Mesendoderm (in vitro differentiated cells): ENCODE results near the gene SELENOI.

ENCODE experiments used
- DNase-seq: peaks from one replicate; pipeline ENCODE4 v3.0.0; 2013
- H2AK5ac ChIP-seq: 2 replicates; pipeline ENCODE4 v1.6.1; 2013; ENCODE audit warnings: low read length, inconsistent platforms
- H2BK120ac ChIP-seq: 2 replicates; pipeline ENCODE4 v1.6.1; 2013; ENCODE audit warnings: low read depth, mild to moderate bottlenecking, low read length, moderate library complexity, mixed read lengths
- H2BK15ac ChIP-seq: replicated peaks from 2 replicates; pipeline ENCODE4 v1.6.1; 2013; ENCODE audit warnings: low read depth, mild to moderate bottlenecking, moderate library complexity
- H2BK5ac ChIP-seq: 2 replicates; pipeline ENCODE4 v1.6.1; 2013; ENCODE audit warnings: low read length, inconsistent platforms
- H3K18ac ChIP-seq: 2 replicates; pipeline ENCODE4 v1.6.1; 2013; ENCODE audit warnings: mild to moderate bottlenecking, low read length, mixed read lengths
- H3K23ac ChIP-seq: one replicate; pipeline ENCODE4 v1.6.1; 2013; ENCODE audit warnings: low read length
- H3K27ac ChIP-seq: 2 replicates; pipeline ENCODE4 v1.5.1; 2013; ENCODE audit warnings: low read depth, mild to moderate bottlenecking, inconsistent platforms, low read length, moderate library complexity
- H3K27me3 ChIP-seq: 2 replicates; pipeline ENCODE4 v1.6.1; 2013; ENCODE audit warnings: low read length, control low read depth, mild to moderate bottlenecking, inconsistent platforms; ENCODE audit not compliant: insufficient read depth, poor library complexity
- H3K36me3 ChIP-seq: 2 replicates; pipeline ENCODE4 v1.6.1; 2013; ENCODE audit warnings: low read length, inconsistent platforms; ENCODE audit not compliant: control insufficient read depth, insufficient read depth
- H3K4ac ChIP-seq: one replicate; pipeline ENCODE4 v1.6.1; 2013; ENCODE audit warnings: low read depth, mild to moderate bottlenecking, low read length, moderate library complexity
- H3K4me1 ChIP-seq: 2 replicates; pipeline ENCODE4 v1.6.1; 2013; ENCODE audit warnings: low read depth, low read length, inconsistent platforms; ENCODE audit not compliant: control insufficient read depth
- H3K4me2 ChIP-seq: 2 replicates; pipeline ENCODE4 v1.6.1; 2013; ENCODE audit warnings: low read length
- H3K4me3 ChIP-seq: 2 replicates; pipeline ENCODE4 v1.5.1; 2013; ENCODE audit warnings: mild to moderate bottlenecking, low read length
- H3K56ac ChIP-seq: one replicate; pipeline ENCODE4 v1.6.1; 2013; ENCODE audit warnings: low read length
- H3K79me1 ChIP-seq: 2 replicates; pipeline ENCODE4 v1.6.1; 2013; ENCODE audit warnings: low read length, inconsistent platforms
- H3K79me2 ChIP-seq: 2 replicates; pipeline ENCODE4 v1.6.1; 2013; ENCODE audit warnings: mild to moderate bottlenecking, low read length; ENCODE audit not compliant: control insufficient read depth, insufficient read depth
- H3K9ac ChIP-seq: 2 replicates; pipeline ENCODE4 v1.6.1; 2013; ENCODE audit warnings: low read length, inconsistent platforms
- H4K5ac ChIP-seq: one replicate; pipeline ENCODE4 v1.6.1; 2013; ENCODE audit warnings: low read length
- H4K8ac ChIP-seq: one replicate; pipeline ENCODE4 v1.6.1; 2013; ENCODE audit warnings: low read depth, mild to moderate bottlenecking, control low read depth, low read length, moderate library complexity
- WGBS: extraction: QIAGEN DNeasy Blood & Tissue Kit; methylation state at CpG from one replicate; pipeline ENCODE4 v1.1.7; 2013; ENCODE audit warnings: low lambda C conversion rate, missing lambda C conversion rate; ENCODE audit not compliant: insufficient coverage; ENCODE audit errors: extremely low coverage; 5-methylcytosine and 5-hydroxymethylcytosine counted together

Gene SELENOI

GRCh38 chr2:26395394-26395793, 49.5 kb downstream of the SELENOI start:
- Histone ChIP-seq H2BK15ac (no peak overlapping the region), H3K27me3 (no peaks in the 10 kb centered on the region), H3K9ac (no peak overlapping the region), H3K4me3 (no peak overlapping the region), H3K56ac (no peak overlapping the region), H3K27ac (no peak overlapping the region), H2BK5ac (no peak overlapping the region), H3K23ac (no peak overlapping the region), H3K79me2 (no peaks in the 10 kb centered on the region), H3K4me2 (no peak overlapping the region), H3K4me1 (no peaks in the 10 kb centered on the region), H4K5ac (no peak overlapping the region), H3K36me3 (no peaks in the 10 kb centered on the region), H2BK120ac (no peak overlapping the region), H2AK5ac (no peak overlapping the region), H3K18ac (no peak overlapping the region), H4K8ac (no peak overlapping the region), H3K4ac (no peak overlapping the region), H3K79me1 (no peaks in the 10 kb centered on the region)
- no CpG with 5 or more reads among the region's 4 CpGs for WGBS
- DNase-seq: no peak

GRCh38 chr2:26396734-26397298, 50.9 kb downstream of the SELENOI start:
- no peak for DNase-seq
- Histone ChIP-seq H3K56ac (no peak overlapping the region), H3K23ac (no peak overlapping the region), H4K5ac (no peak overlapping the region), H3K79me2 (no peaks in the 10 kb centered on the region), H2AK5ac (no peak overlapping the region), H3K79me1 (no peaks in the 10 kb centered on the region), H3K4me3 (no peak overlapping the region), H3K4me1 (peaks cover 2% of the 10 kb centered on the region), H2BK15ac (no peak overlapping the region), H3K18ac (no peak overlapping the region), H3K27ac (no peak overlapping the region), H4K8ac (no peak overlapping the region), H3K4me2 (no peak overlapping the region), H3K4ac (no peak overlapping the region), H2BK5ac (no peak overlapping the region), H3K36me3 (no peaks in the 10 kb centered on the region), H3K27me3 (no peaks in the 10 kb centered on the region), H2BK120ac (no peak overlapping the region), H3K9ac (no peak overlapping the region)
- WGBS: no CpG with 5 or more reads among the region's 5 CpGs

- H4K8ac ChIP-seq: no peak overlapping the region
- H3K36me3 ChIP-seq: no peaks in the 10 kb centered on the region
- no peak overlapping the region for H3K23ac ChIP-seq
- H3K79me1 ChIP-seq: no peaks in the 10 kb centered on the region
- H3K27ac ChIP-seq: no peak overlapping the region
- H3K27me3 ChIP-seq: no peaks in the 10 kb centered on the region
- H3K56ac ChIP-seq: no peak overlapping the region
- H2BK15ac ChIP-seq: no peak overlapping the region
- no peak overlapping the region for H3K4me3 ChIP-seq
- no peak overlapping the region for H2AK5ac ChIP-seq
- H3K79me2 ChIP-seq: no peaks in the 10 kb centered on the region
- no peak overlapping the region for H2BK5ac ChIP-seq
- no peak overlapping the region for H4K5ac ChIP-seq
- no peak overlapping the region for H3K18ac ChIP-seq
- H3K4me1 ChIP-seq: peaks cover 2% of the 10 kb centered on the region
- no peak overlapping the region for H3K9ac ChIP-seq
- H3K4ac ChIP-seq: no peak overlapping the region
- no CpG with 5 or more reads among the region's 4 CpGs for WGBS
- H2BK120ac ChIP-seq: no peak overlapping the region
- DNase-seq: no peak
- H3K4me2 ChIP-seq: no peak overlapping the region
Measured at GRCh38 chr2:26399771-26400376, 53.9 kb downstream of the SELENOI start.

GRCh38 chr2:26400723-26401122, 54.8 kb downstream of the SELENOI start:
- H3K4me3 ChIP-seq: no peak overlapping the region
- H2BK15ac ChIP-seq: no peak overlapping the region
- H3K36me3 ChIP-seq: no peaks in the 10 kb centered on the region
- no peak overlapping the region for H3K4ac ChIP-seq
- no peak overlapping the region for H3K9ac ChIP-seq
- no peak overlapping the region for H4K8ac ChIP-seq
- no peak overlapping the region for H3K27ac ChIP-seq
- no peak overlapping the region for H2BK120ac ChIP-seq
- DNase-seq: no peak
- H3K27me3 ChIP-seq: no peaks in the 10 kb centered on the region
- no peak overlapping the region for H3K23ac ChIP-seq
- no peak overlapping the region for H4K5ac ChIP-seq
- peaks cover 2% of the 10 kb centered on the region for H3K4me1 ChIP-seq
- no peaks in the 10 kb centered on the region for H3K79me1 ChIP-seq
- H3K56ac ChIP-seq: no peak overlapping the region
- no peak overlapping the region for H3K4me2 ChIP-seq
- H3K79me2 ChIP-seq: no peaks in the 10 kb centered on the region
- H2BK5ac ChIP-seq: no peak overlapping the region
- no CpG with 5 or more reads among the region's 5 CpGs for WGBS
- H2AK5ac ChIP-seq: no peak overlapping the region
- H3K18ac ChIP-seq: no peak overlapping the region

GRCh38 chr2:26401739-26402541, 56.0 kb downstream of the SELENOI start, which contains the start of gene DRC1:
Gene DRC1 (plus strand): TSS chr2:26401920. CDS start chr2:26401990, 70 bp downstream.
- WGBS: no CpG with 5 or more reads among the region's 63 CpGs
- H2BK5ac ChIP-seq: no peak within 1 kb of the TSS
- H3K9ac ChIP-seq: peak within 1 kb of the TSS; percentile 50
- H4K8ac ChIP-seq: no peak within 1 kb of the TSS
- H3K4me2 ChIP-seq: peak within 1 kb of the TSS; percentile 77
- H4K5ac ChIP-seq: no peak within 1 kb of the TSS
- no peak within 1 kb of the TSS for H3K4ac ChIP-seq
- no peaks in the 10 kb centered on the region for H3K79me2 ChIP-seq
- H3K27me3 ChIP-seq: no peaks in the 10 kb centered on the region
- peak within 1 kb of the TSS; percentile 16 for H3K4me3 ChIP-seq
- no peak within 1 kb of the TSS for H2BK15ac ChIP-seq
- H2AK5ac ChIP-seq: no peak within 1 kb of the TSS
- H3K79me1 ChIP-seq: no peaks in the 10 kb centered on the region
- no peak within 1 kb of the TSS for H3K23ac ChIP-seq
- H3K18ac ChIP-seq: no peak within 1 kb of the TSS
- peak; percentile 96 for DNase-seq
- H3K56ac ChIP-seq: peak within 1 kb of the TSS; percentile 60
- H3K27ac ChIP-seq: no peak within 1 kb of the TSS
- no peak within 1 kb of the TSS for H2BK120ac ChIP-seq
- H3K4me1 ChIP-seq: peaks cover 2% of the 10 kb centered on the region
- no peaks in the 10 kb centered on the region for H3K36me3 ChIP-seq
